GM23338 (cell line): ENCODE measurements around the gene MYLK4. TPM values are rescaled to one million over a fixed set of nuclear protein-coding genes. Genes with fewer than 3 reads are reported as not detected.

Experiments used
- ATAC-seq: fragments of 200-7000 bp; cut with Tn5 transposase; 3 replicates; pipeline ENCODE4 v1.9.1; 2020
- DNase-seq: peaks from one replicate; pipeline ENCODE4 v3.0.0-alpha.2; 2015; ENCODE audit warnings: low spot score
- H2AFZ ChIP-seq: fragments of 200-600 bp; sonication (generic); 2 replicates; pipeline ENCODE4 v1.8.0; 2016; ENCODE audit warnings: antibody characterized with exemption, mild to moderate bottlenecking, moderate library complexity
- H3F3A ChIP-seq: fragments of 200-600 bp; sonication (generic); replicated peaks from 2 replicates; pipeline ENCODE4 v1.8.0; 2017; ENCODE audit warnings: antibody characterized with exemption, mixed run types, low read depth
- H3K27ac ChIP-seq: fragments of 200-600 bp; sonication (generic); 2 replicates; pipeline ENCODE4 v1.6.1; 2016; ENCODE audit warnings: low read depth
- H3K27me3 ChIP-seq: fragments of 200-600 bp; sonication (generic); 2 replicates; pipeline ENCODE4 v1.8.0; 2016; ENCODE audit warnings: mild to moderate bottlenecking, mixed run types, moderate library complexity; ENCODE audit not compliant: insufficient read depth
- H3K36me3 ChIP-seq: fragments of 200-600 bp; sonication (generic); 2 replicates; pipeline ENCODE4 v1.8.0; 2016; ENCODE audit warnings: mild to moderate bottlenecking; ENCODE audit not compliant: insufficient read depth
- H3K4me1 ChIP-seq: fragments of 200-600 bp; sonication (generic); 2 replicates; pipeline ENCODE4 v1.8.0; 2016; ENCODE audit warnings: mild to moderate bottlenecking, moderate library complexity; ENCODE audit not compliant: insufficient read depth
- H3K4me2 ChIP-seq: fragments of 200-600 bp; sonication (generic); 2 replicates; pipeline ENCODE4 v1.7.1; 2017; ENCODE audit warnings: mixed run types
- H3K4me3 ChIP-seq: fragments of 200-600 bp; sonication (generic); 2 replicates; pipeline ENCODE4 v1.6.1; 2016; ENCODE audit warnings: mixed run types
- H3K79me2 ChIP-seq: fragments of 200-600 bp; sonication (generic); replicated peaks from 2 replicates; pipeline ENCODE4 v1.8.0; 2017; ENCODE audit warnings: mild to moderate bottlenecking; ENCODE audit not compliant: insufficient read depth
- H3K9me2 ChIP-seq: fragments of 200-600 bp; sonication (generic); 2 replicates; pipeline ENCODE4 v1.8.0; 2017; ENCODE audit not compliant: insufficient read depth
- H4K20me1 ChIP-seq: fragments of 200-600 bp; sonication (generic); replicated peaks from 2 replicates; pipeline ENCODE4 v1.8.0; 2017; ENCODE audit warnings: mild to moderate bottlenecking; ENCODE audit not compliant: insufficient read depth
- H3K27ac Mint-ChIP-seq: 2 replicates; pipeline ENCODE4 v1.8.0; 2020; ENCODE audit warnings: inconsistent platforms, mild to moderate bottlenecking, moderate library complexity, mixed read lengths
- H3K27me3 Mint-ChIP-seq: 3 replicates; pipeline ENCODE4 v1.8.0; 2022; ENCODE audit warnings: low read depth, mild to moderate bottlenecking, moderate library complexity, mixed read lengths, inconsistent platforms; ENCODE audit not compliant: insufficient read depth, poor library complexity
- H3K36me3 Mint-ChIP-seq: 3 replicates; pipeline ENCODE4 v1.8.0; 2021; ENCODE audit warnings: low read depth, mild to moderate bottlenecking, inconsistent platforms, moderate library complexity, mixed read lengths
- H3K4me1 Mint-ChIP-seq: 3 replicates; pipeline ENCODE4 v1.8.0; 2020; ENCODE audit warnings: mild to moderate bottlenecking, inconsistent platforms, mixed read lengths
- H3K4me3 Mint-ChIP-seq: 3 replicates; pipeline ENCODE4 v1.8.0; 2021; ENCODE audit warnings: moderate library complexity, mild to moderate bottlenecking, inconsistent platforms, mixed read lengths
- H3K9me3 Mint-ChIP-seq: 3 replicates; pipeline ENCODE4 v1.8.0; 2020; ENCODE audit warnings: moderate library complexity, mild to moderate bottlenecking, inconsistent platforms, mixed read lengths
- CREB1 ChIP-seq: fragments of 250-450 bp; sonication (Bioruptor Pico); IDR thresholded peaks from 2 replicates; pipeline ENCODE4 v1.5.0; 2020; ENCODE audit warnings: low read depth, mild to moderate bottlenecking, moderate library complexity
- CTCF ChIP-seq, 2 experiments: fragments of 200-600 bp in 1 of 2; sonication (generic) in 1 of 2; conservative IDR thresholded peaks; 2 replicates each; pipeline versions ENCODE4 v1.5.1 to v1.6.1; 2016 to 2017; ENCODE audit warnings: antibody characterized with exemption in 2 of 2, low read depth in 2 of 2, mild to moderate bottlenecking in 2 of 2, moderate library complexity in 1 of 2
- EZH2 ChIP-seq: fragments of 200-600 bp; sonication (generic); IDR thresholded peaks from one replicate; pipeline ENCODE4 v1.8.0; 2017; ENCODE audit warnings: antibody characterized with exemption, mild to moderate bottlenecking, low read depth; ENCODE audit not compliant: unreplicated experiment
- JUNB ChIP-seq: IDR thresholded peaks from one replicate; pipeline ENCODE4 v1.6.1; 2016; ENCODE audit warnings: antibody characterized with exemption; ENCODE audit not compliant: unreplicated experiment
- STAT1 ChIP-seq: IDR thresholded peaks from one replicate; pipeline ENCODE4 v1.6.1; 2016; ENCODE audit warnings: antibody characterized with exemption; ENCODE audit not compliant: unreplicated experiment
- ZNF114 ChIP-seq: fragments of 250-450 bp; sonication (Bioruptor Pico); IDR thresholded peaks from 2 replicates; pipeline ENCODE4 v1.5.0; 2020; ENCODE audit warnings: mild to moderate bottlenecking, moderate library complexity
- ZNF331 ChIP-seq: fragments of 250-450 bp; sonication (Bioruptor Pico); IDR thresholded peaks from 2 replicates; pipeline ENCODE4 v1.5.0; 2020; ENCODE audit warnings: low read depth, mild to moderate bottlenecking, moderate library complexity
- ZNF462 ChIP-seq: fragments of 250-450 bp; sonication (Bioruptor Pico); IDR thresholded peaks from 2 replicates; pipeline ENCODE4 v1.5.0; 2020; ENCODE audit warnings: mild to moderate bottlenecking, moderate library complexity
- polyA plus RNA-seq: library from polyadenylated mRNA; unstranded; fragments of >200 nt; fragmentation: Nextera tagmentation; extraction: Ambion mirVana; gene quantifications from 2 replicates; pipeline ENCODE4 v1.2.1, GENCODE V29; 2016
- total RNA-seq: library from RNA; depleted of rRNA; stranded (reverse); fragments of >200 nt; shearing (Covaris generic); gene quantifications from 2 replicates; pipeline ENCODE4 v1.2.3, GENCODE V29; 2014
- TF ChIP-seq, protein P1 (sequence below): IDR thresholded peaks from 2 replicates; pipeline ENCODE4 v1.6.1; 2016; ENCODE audit warnings: antibody characterized with exemption

MYLK4 gene
- total and polyA plus RNA-seq, 2 experiments from 2014 or later, result 0.03 to 0.17 TPM

DNA sequence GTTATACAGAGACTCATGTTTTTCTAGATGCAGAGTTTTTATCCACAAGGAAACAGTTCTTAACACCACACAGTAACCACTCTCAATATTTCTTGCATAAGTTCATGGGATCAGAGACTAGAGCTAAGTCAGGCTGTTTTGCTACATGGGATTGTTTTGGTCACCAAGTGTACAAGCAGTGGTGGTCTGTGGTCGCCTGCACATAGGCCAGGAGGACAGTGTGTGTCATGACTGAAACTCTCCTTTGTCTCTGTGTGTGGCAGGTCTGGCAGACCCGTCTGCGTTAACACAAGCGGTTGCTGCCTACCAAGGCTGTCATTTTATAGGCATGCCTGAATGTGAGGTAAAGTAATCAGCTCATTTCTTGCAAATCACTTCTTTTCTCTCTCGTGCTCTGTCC is 33.3 kb upstream of the MYLK4 start (continued):
- TF ChIP-seq, protein P1, sequence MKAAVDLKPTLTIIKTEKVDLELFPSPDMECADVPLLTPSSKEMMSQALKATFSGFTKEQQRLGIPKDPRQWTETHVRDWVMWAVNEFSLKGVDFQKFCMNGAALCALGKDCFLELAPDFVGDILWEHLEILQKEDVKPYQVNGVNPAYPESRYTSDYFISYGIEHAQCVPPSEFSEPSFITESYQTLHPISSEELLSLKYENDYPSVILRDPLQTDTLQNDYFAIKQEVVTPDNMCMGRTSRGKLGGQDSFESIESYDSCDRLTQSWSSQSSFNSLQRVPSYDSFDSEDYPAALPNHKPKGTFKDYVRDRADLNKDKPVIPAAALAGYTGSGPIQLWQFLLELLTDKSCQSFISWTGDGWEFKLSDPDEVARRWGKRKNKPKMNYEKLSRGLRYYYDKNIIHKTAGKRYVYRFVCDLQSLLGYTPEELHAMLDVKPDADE, result no peak
- no peak for TF ChIP-seq JUNB
- no peak for TF ChIP-seq STAT1
- TF ChIP-seq CREB1 (CRISPR knock-in tag), result no peak
- TF ChIP-seq ZNF114 (CRISPR knock-in tag), result no peak
- TF ChIP-seq EZH2, result no peak
- no peak for TF ChIP-seq ZNF462 (CRISPR knock-in tag)

GRCh38 chr6:2783188-2783963 is 32.7 kb upstream of the MYLK4 start:
- Histone ChIP-seq H4K20me1 (peaks cover 11% of the 10 kb centered on the region), H3K9me2 (no peaks in the 10 kb centered on the region), H3K4me2 (no peak overlapping the region), H3K4me1 (peaks cover 4% of the 10 kb centered on the region; the same call in 1 of the 2 replicates), H3K79me2 (peaks cover 40% of the 10 kb centered on the region), H3F3A (no peaks in the 10 kb centered on the region), H2AFZ (no peak overlapping the region), H3K4me3 (no peak overlapping the region), H3K27me3 (no peaks in the 10 kb centered on the region), H3K27ac (peak overlapping the region; percentile 78; the same call in 1 of the 2 replicates), H3K36me3 (peaks cover 6% of the 10 kb centered on the region; the same call in 1 of the 2 replicates)
- Mint-ChIP-seq H3K4me1 (peaks cover 9% of the 10 kb centered on the region), H3K27me3 (no peaks in the 10 kb centered on the region), H3K36me3 (peaks cover 42% of the 10 kb centered on the region), H3K9me3 (no peaks in the 10 kb centered on the region; the same call in 2 of the 3 replicates), H3K27ac (peak overlapping the region; percentile 38), H3K4me3 (no peak overlapping the region)
- peak; percentile 95 for ATAC-seq
- peak; percentile 67 for DNase-seq
- TF ChIP-seq, protein P1, result no peak
- TF ChIP-seq CREB1 (CRISPR knock-in tag) (no peak), ZNF114 (CRISPR knock-in tag) (no peak), ZNF331 (CRISPR knock-in tag) (no peak), CTCF (conservative IDR thresholded peaks at IDR 0.05; ENCODE audit: low read depth in 2 of 2) (peak; percentile 36 to 62)
